Ascending aorta (tissue), 2 donors: ENCODE results near the gene TNRC18. TPM values are rescaled to one million over a fixed set of nuclear protein-coding genes. Genes with fewer than 3 reads are reported as not detected.

Experiments
- DNase-seq, 2 donors: peaks; one replicate each; pipeline ENCODE4 v3.0.0-alpha.2; 2019; ENCODE audit warnings: low spot score in 2 of 2
- H3K27ac ChIP-seq, 2 donors: fragments of 200-600 bp; sonication (generic); one replicate each; pipeline ENCODE4 v1.5.1; 2016 to 2017; ENCODE audit warnings: mild to moderate bottlenecking in 1 of 2
- H3K27me3 ChIP-seq: fragments of 200-600 bp; sonication (generic); one replicate; pipeline ENCODE4 v1.5.1; 2017
- H3K36me3 ChIP-seq, 2 donors: fragments of 200-600 bp; sonication (generic); one replicate each; pipeline ENCODE4 v1.5.1; 2016
- H3K4me1 ChIP-seq, 2 donors: fragments of 200-600 bp; sonication (generic); one replicate each; pipeline ENCODE4 v1.5.1; 2016 to 2017; ENCODE audit warnings: mild to moderate bottlenecking in 1 of 2
- H3K4me3 ChIP-seq, 2 donors: fragments of 200-600 bp; sonication (generic); one replicate each; pipeline ENCODE4 v1.5.1; 2016 to 2017; ENCODE audit warnings: mild to moderate bottlenecking in 1 of 2
- H3K9me3 ChIP-seq, 2 donors: fragments of 200-600 bp; sonication (generic); one replicate each; pipeline ENCODE4 v1.5.1; 2016
- CTCF ChIP-seq, 3 experiments: fragments of 200-600 bp in 2 of 3; fragments of 450-650 bp in 1 of 3; sonication (generic) in 2 of 3; IDR thresholded peaks; one replicate each; pipeline ENCODE4 v1.5.1; 2016 to 2019; ENCODE audit warnings: antibody characterized with exemption in 3 of 3, mild to moderate bottlenecking in 1 of 3, moderate library complexity in 1 of 3
- intact Hi-C: fragments of 100-400 bp; cut with DNase I; formaldehyde crosslinking; loops from one replicate; pipeline ENCODE4 v1.15.1; 2023
- total RNA-seq: library from RNA; depleted of rRNA; stranded (reverse); fragments of >200 nt; gene quantifications from one replicate; pipeline ENCODE4 v1.1.0, GENCODE V29; 2016

TNRC18 gene
- total RNA-seq, 1 donor from 2014 or later: 240 TPM

GRCh38 chr7:5425507-5426225, 2.0 kb upstream of the TNRC18 start:
- no peak for TF ChIP-seq CTCF (IDR thresholded peaks at IDR 0.05)
- no peaks in the 10 kb centered on the region for H3K27me3 ChIP-seq
- H3K4me3 ChIP-seq: peak overlapping the region; percentile 82 to 84
- intact Hi-C loops: loop anchor here (1.0 kb wide), 1 partner anchor 56 kb away; no protein-coding TSS in a partner anchor
- H3K36me3 ChIP-seq: peaks cover 0 to 3% of the 10 kb centered on the region in 2 donors
- H3K4me1 ChIP-seq: peaks cover 0 to 9% of the 10 kb centered on the region in 2 donors
- peak in 1 of 2 donors; percentile 80 for DNase-seq
- H3K9me3 ChIP-seq: no peaks in the 10 kb centered on the region
- H3K27ac ChIP-seq: peak overlapping the region; percentile 95 to 98

- Histone ChIP-seq H3K36me3 (peaks cover 0 to 6% of the 10 kb centered on the region in 2 donors), H3K4me3 (peak overlapping the region; percentile 82 to 84), H3K27ac (peak overlapping the region; percentile 95 to 98), H3K27me3 (no peaks in the 10 kb centered on the region), H3K9me3 (no peaks in the 10 kb centered on the region), H3K4me1 (peaks cover 0 to 5% of the 10 kb centered on the region in 2 donors)
- peak in 1 of 2 donors; percentile 82 for DNase-seq
- TF ChIP-seq CTCF (IDR thresholded peaks at IDR 0.05): peak in 1 of 3 experiments; percentile 25
- intact Hi-C loops: loop anchor here (1.0 kb wide), 1 partner anchor 56 kb away; no protein-coding TSS in a partner anchor
Observed at GRCh38 chr7:5424749-5425506, 1.3 kb upstream of the TNRC18 start.

- Histone ChIP-seq H3K4me3 (peak overlapping the region; percentile 82 to 84), H3K27me3 (no peaks in the 10 kb centered on the region), H3K36me3 (peaks cover 0 to 6% of the 10 kb centered on the region in 2 donors), H3K27ac (peak overlapping the region; percentile 95 to 98), H3K9me3 (no peaks in the 10 kb centered on the region), H3K4me1 (peaks cover 4% of the 10 kb centered on the region in 2 donors)
- TF ChIP-seq CTCF (IDR thresholded peaks at IDR 0.05): no peak
- DNase-seq: peak; percentile 89 to 97
- intact Hi-C loops: no loop called here
Observed at GRCh38 chr7:5423976-5424748, 528 bp upstream of the TNRC18 start.

- intact Hi-C loops: no loop called here
- Histone ChIP-seq H3K27ac (peak overlapping the region; percentile 95 to 100), H3K4me3 (peak overlapping the region; percentile 82 to 84), H3K36me3 (peaks cover 0 to 6% of the 10 kb centered on the region in 2 donors), H3K4me1 (peaks cover 9 to 14% of the 10 kb centered on the region in 2 donors), H3K27me3 (no peaks in the 10 kb centered on the region), H3K9me3 (no peaks in the 10 kb centered on the region)
- no peak for DNase-seq
- TF ChIP-seq CTCF (IDR thresholded peaks at IDR 0.05): peak in 1 of 3 experiments; percentile 10
Observed at GRCh38 chr7:5422396-5423305, 983 bp downstream of the TNRC18 start.
